BLaER1 treated with 17β-estradiol and CSF1 and Interleukin-3, amounts not matched to agents 10 nM and 100 nM (cell line): ENCODE measurements around the gene EFCC1.
A peak's percentile ranks its signal among the peaks of the same experiment; 100 is the strongest.

Experiments used
- H3K27ac ChIP-seq, 11 experiments: shearing (Covaris generic); formaldehyde crosslinking; 2 replicates each; pipeline ENCODE4 v1.8.1; 2022
- H3K27me3 ChIP-seq, 11 experiments: shearing (Covaris generic); formaldehyde crosslinking; 2 replicates each; pipeline ENCODE4 v1.8.1; 2022
- H3K36me3 ChIP-seq, 11 experiments: shearing (Covaris generic); formaldehyde crosslinking; 2 replicates each; pipeline ENCODE4 v1.8.1; 2022
- H3K4me1 ChIP-seq, 10 experiments: shearing (Covaris generic); formaldehyde crosslinking; 2 replicates each; pipeline ENCODE4 v1.8.1; 2022
- H3K4me2 ChIP-seq, 11 experiments: shearing (Covaris generic); formaldehyde crosslinking; 2 replicates each; pipeline ENCODE4 v1.8.1; 2022
- H3K4me3 ChIP-seq, 10 experiments: shearing (Covaris generic); formaldehyde crosslinking; 2 replicates each; pipeline ENCODE4 v1.8.1; 2022
- H3K9ac ChIP-seq, 11 experiments: shearing (Covaris generic); formaldehyde crosslinking; 2 replicates each; pipeline ENCODE4 v1.8.1; 2022
- H3K9me3 ChIP-seq, 11 experiments: shearing (Covaris generic); formaldehyde crosslinking; replicated peaks in 1 of 11; 2 replicates each; pipeline ENCODE4 v1.8.1; 2022
- H4K20me1 ChIP-seq, 11 experiments: shearing (Covaris generic); formaldehyde crosslinking; 2 replicates each; pipeline ENCODE4 v1.8.1; 2022
- Cebpa-rat ChIP-seq, 11 experiments: shearing (Covaris generic); IDR thresholded peaks; 2 replicates each; pipeline ENCODE4 v1.8.1; 2022

The EFCC1 gene

DNA sequence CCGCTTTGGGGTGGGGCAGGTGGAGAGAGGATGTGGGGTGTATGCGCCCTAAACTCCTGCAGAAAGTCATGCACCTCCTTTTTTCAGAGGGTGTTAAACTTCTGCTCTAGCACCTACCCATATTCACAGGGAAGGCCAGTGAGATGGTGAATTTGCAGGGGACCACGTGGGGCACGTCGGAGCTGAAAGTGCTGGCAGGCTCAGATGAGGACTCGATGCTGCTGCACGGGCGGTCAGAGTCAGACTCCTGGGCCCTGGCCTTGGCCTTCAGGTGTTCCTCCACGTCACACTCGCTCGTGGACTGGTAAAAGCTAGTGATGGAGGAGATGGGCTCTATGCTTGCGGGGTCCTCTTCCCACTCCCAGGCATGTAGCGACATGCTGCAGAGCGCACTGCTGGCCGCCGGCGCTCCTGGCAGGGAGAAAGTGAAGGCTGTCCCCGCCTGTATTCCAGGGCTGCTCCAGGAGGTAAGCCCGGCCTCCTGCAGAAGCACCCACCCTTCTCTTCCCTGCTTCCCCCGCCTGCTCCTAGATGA lies 8.1 kb upstream of the EFCC1 start:
- peak overlapping the region in 10 of 11 experiments; percentile 93 to 99 (median 97); a peak in 18 of 22 replicates for H3K4me2 ChIP-seq
- peaks cover 0 to 12% (median 0%) of the 10 kb centered on the region in 11 experiments; a peak in 8 of 22 replicates for H3K27me3 ChIP-seq
- 0 out of 22 replicates have a peak, but pooled peaks cover 0 to 2% (median 0%) of the 10 kb centered on the region in 11 experiments for H3K9me3 ChIP-seq
- H3K36me3 ChIP-seq, result no peaks in the 10 kb centered on the region
- H3K27ac ChIP-seq, result no peak overlapping the region
- no peak overlapping the region for H3K9ac ChIP-seq
- H3K4me3 ChIP-seq, result no peak overlapping the region
- H4K20me1 ChIP-seq, result no peaks in the 10 kb centered on the region; a peak in 1 of 22 replicates
- H3K4me1 ChIP-seq, result peaks cover 38 to 54% (median 49%) of the 10 kb centered on the region in 10 experiments
- no peak for TF ChIP-seq Cebpa-rat (IDR thresholded peaks at IDR 0.05)

DNA sequence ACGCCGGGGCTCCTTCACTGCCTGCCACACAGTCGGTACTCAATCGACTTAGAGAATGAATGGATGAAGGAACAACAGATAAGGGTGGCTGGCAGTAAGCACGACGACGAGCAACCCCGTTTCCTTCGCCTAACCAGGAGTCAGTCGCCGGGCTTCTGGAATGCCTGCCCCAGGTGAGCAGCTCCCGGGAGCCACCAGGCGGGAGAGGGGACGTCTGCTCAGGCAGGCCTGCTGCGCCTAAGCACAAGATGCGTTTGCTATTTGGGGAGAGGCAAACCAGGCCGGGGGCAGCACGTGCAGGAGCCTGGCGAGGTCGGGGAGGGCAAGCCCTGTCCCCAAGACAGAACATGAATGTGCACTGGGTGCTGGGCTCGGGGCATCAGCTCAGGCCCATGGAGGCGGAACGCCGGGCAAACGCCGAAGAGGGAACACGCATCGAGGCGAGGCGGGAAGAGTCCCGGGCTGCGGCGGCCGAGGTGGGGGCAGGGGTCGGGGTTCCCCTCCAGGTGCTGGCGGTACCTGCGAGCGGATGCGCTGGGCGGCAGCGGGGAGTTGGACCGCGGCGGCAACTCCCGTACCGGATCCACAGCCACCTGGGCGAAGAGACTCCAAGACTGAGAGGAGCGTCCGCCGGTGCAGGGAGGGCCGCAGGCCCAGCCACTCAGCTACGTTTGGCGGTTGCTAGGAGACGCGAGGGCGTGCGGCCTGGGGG lies 7.5 kb upstream of the EFCC1 start, which contains the start of gene CFAP92:
CFAP92 (minus strand) TSS at position 616 of the 712 bp plus-strand sequence. CDS start 772 bp downstream, outside the sequence.
- Histone ChIP-seq H3K4me2 (peak within 1 kb of the TSS; percentile 93 to 100 (median 97)), H3K27me3 (peaks cover 0 to 12% (median 0%) of the 10 kb centered on the region in 11 experiments; a peak in 8 of 22 replicates), H3K27ac (peak within 1 kb of the TSS in 1 of 11 experiments; percentile 59; a peak in 1 of 22 replicates), H3K9ac (peak within 1 kb of the TSS in 7 of 11 experiments; percentile 30 to 60 (median 51); a peak in 8 of 22 replicates), H4K20me1 (no peaks in the 10 kb centered on the region; a peak in 1 of 22 replicates), H3K4me1 (peaks cover 44 to 60% (median 55%) of the 10 kb centered on the region in 10 experiments), H3K9me3 (0 out of 22 replicates have a peak, but pooled peaks cover 0 to 2% (median 0%) of the 10 kb centered on the region in 11 experiments), H3K36me3 (no peaks in the 10 kb centered on the region), H3K4me3 (peak within 1 kb of the TSS; percentile 43 to 69 (median 54); a peak in 18 of 20 replicates)
- TF ChIP-seq Cebpa-rat (IDR thresholded peaks at IDR 0.05), result no peak

DNA sequence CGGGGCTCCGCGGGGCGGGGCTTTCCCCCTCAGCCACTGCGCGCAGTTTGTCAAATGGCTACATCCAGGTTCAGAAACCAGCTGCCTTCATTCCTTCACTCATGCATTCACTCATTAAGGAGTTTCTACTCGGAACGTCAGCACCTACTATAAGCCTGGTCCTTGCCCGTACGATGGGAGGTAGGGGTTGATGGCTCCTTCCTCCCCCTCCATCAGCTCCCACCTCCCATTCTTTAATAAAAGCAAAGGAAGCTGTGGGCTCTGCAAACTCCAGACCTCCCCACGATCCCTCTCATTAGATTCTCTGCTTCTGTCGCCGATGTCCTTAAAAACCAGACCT lies 7.0 kb upstream of the EFCC1 start:
- Histone ChIP-seq H3K36me3 (no peaks in the 10 kb centered on the region), H3K4me3 (peak overlapping the region in 8 of 10 experiments; percentile 46 to 69 (median 55); a peak in 11 of 20 replicates), H4K20me1 (peaks cover 0 to 3% (median 0%) of the 10 kb centered on the region in 11 experiments; a peak in 1 of 22 replicates), H3K27ac (no peak overlapping the region), H3K9ac (peak overlapping the region in 2 of 11 experiments; percentile 37 to 60; a peak in 2 of 22 replicates), H3K4me2 (peak overlapping the region; percentile 93 to 100 (median 97)), H3K4me1 (peaks cover 49 to 66% (median 60%) of the 10 kb centered on the region in 10 experiments), H3K27me3 (peaks cover 0 to 16% (median 2%) of the 10 kb centered on the region in 11 experiments; a peak in 11 of 22 replicates), H3K9me3 (0 out of 22 replicates have a peak, but pooled peaks cover 0 to 2% (median 0%) of the 10 kb centered on the region in 11 experiments)
- no peak for TF ChIP-seq Cebpa-rat (IDR thresholded peaks at IDR 0.05)

DNA sequence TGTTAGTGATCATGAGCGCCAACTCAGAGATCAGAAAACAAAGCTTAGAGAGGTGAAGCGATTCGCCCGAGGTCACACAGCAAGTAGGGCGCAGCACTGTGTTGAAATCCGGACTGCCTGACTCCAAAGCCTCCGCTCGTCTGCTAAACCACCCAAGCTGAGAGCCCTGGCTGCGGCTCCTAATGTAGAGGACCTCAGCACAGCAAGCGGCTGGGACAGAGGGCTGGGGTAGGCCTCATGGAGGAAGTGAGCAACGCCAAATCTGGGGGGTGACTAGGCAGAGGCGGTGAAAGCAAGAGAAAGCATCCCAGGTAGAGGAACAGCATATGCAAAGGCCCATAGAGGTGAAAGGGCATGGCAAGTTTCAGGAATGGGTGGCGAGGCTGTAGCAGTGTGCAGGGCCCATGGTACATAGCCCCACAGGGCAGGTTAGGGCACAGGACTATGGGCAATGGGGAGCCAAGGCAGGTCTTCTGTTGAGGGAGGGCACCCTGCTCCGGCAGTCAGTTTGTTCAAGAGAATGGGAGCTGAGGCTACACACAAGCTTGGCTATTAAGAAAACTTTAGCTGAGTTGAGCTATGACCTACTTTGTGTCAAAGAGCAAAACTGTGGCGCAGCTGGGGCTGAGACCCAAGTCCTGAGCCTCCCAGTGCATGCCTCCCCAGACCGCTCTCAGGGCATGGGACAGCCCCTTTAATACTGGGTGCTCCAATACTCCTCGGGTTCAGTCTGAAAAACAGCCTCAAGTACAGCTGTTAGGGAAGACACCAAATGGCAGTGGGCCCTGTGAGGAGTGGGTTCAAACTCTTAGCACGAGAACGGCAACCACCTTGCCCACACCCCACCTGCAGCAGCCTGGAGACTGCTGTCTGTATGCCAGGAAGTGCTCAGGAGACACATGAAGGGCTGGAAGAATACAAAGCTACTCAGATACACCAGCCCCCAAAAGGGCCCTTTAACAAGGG lies 6.2 kb upstream of the EFCC1 start:
- peak overlapping the region; percentile 93 to 100 (median 97) for H3K4me2 ChIP-seq
- no peak for TF ChIP-seq Cebpa-rat (IDR thresholded peaks at IDR 0.05)
- no peak overlapping the region for H3K4me3 ChIP-seq

DNA sequence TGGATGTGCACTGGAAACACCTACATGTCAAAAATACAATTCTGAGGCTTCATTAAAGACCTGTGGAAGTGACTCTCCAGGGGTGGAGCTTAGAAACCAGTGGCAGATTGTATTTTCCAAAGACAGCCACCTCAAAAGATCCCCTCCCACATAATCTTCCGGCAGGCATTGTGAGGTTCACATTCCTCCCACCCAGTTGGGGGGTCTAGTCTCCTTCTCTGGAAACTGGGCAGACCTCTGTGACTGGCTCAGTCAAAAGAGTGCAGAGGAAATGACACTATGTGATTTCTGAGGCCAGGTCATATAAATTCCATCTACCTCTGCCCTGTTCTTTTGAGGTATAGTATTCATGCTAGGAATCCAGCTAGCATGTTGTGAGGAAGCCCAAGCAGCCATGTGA lies 5.4 kb upstream of the EFCC1 start:
- no peak for TF ChIP-seq Cebpa-rat (IDR thresholded peaks at IDR 0.05)
- Histone ChIP-seq H4K20me1 (peaks cover 0 to 7% (median 0%) of the 10 kb centered on the region in 11 experiments; a peak in 5 of 22 replicates), H3K4me2 (peak overlapping the region; percentile 62 to 99 (median 97); a peak in 21 of 22 replicates), H3K4me1 (peaks cover 57 to 81% (median 75%) of the 10 kb centered on the region in 10 experiments), H3K9ac (no peak overlapping the region), H3K27ac (peak overlapping the region in 5 of 11 experiments; percentile 21 to 59 (median 49); a peak in 3 of 22 replicates), H3K27me3 (peaks cover 13 to 32% (median 18%) of the 10 kb centered on the region in 11 experiments), H3K9me3 (0 out of 22 replicates have a peak, but pooled peaks cover 0 to 2% (median 0%) of the 10 kb centered on the region in 11 experiments), H3K36me3 (no peaks in the 10 kb centered on the region), H3K4me3 (no peak overlapping the region)

More for the DNA sequence above, 6.2 kb upstream of the EFCC1 start:
- H4K20me1 ChIP-seq, result peaks cover 0 to 4% (median 0%) of the 10 kb centered on the region in 11 experiments; a peak in 1 of 22 replicates
- peaks cover 55 to 73% (median 67%) of the 10 kb centered on the region in 10 experiments for H3K4me1 ChIP-seq
- peak overlapping the region in 2 of 11 experiments; percentile 21 to 49; a peak in 1 of 22 replicates for H3K27ac ChIP-seq
- H3K36me3 ChIP-seq, result no peaks in the 10 kb centered on the region
- peaks cover 4 to 23% (median 9%) of the 10 kb centered on the region in 11 experiments for H3K27me3 ChIP-seq
- H3K9me3 ChIP-seq, result 0 out of 22 replicates have a peak, but pooled peaks cover 0 to 2% (median 0%) of the 10 kb centered on the region in 11 experiments
- H3K9ac ChIP-seq, result peak overlapping the region in 1 of 11 experiments; percentile 37; a peak in 1 of 22 replicates

DNA sequence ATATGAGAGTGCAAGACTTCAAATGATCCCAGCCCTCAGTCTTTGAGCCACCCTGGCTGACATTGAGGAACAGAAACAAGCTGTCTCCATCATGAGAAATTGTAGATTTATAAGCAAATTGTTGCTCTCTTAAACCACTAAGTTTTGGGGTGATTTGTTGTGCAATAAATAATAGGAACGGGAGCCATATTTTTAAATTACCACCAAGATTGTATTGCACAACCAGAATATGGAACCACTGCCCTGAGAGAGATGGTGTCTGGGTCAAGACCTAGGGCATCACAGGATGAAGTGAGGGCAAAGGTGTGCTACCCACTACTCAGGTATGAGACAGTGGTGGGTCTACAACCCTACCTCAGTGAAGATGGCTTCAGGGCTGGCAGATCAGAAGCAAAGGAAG lies 4.9 kb upstream of the EFCC1 start:
- peak overlapping the region; percentile 62 to 99 (median 97) for H3K4me2 ChIP-seq

DNA sequence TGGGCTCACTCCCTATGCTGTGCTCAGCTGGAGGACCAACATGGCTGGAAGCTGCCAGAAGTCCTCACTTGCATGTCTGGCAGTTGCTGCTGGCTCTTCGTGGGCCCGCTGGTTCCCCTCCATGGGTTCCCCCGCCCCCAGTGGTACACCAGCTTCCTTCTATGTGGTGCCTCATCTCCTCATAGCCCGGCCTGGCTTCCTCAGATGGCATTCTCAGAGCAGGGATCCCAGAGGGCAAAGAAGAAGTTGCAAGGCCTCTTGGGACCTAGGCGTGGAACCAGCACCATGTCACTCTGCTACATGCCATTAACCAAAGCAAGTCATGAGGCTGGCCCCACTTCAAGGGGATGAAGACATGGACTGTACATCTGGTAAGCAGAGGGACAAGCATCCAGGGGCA lies 4.4 kb upstream of the EFCC1 start:
- Histone ChIP-seq H3K9me3 (0 out of 22 replicates have a peak, but pooled peaks cover 0 to 2% (median 0%) of the 10 kb centered on the region in 11 experiments), H3K4me1 (peaks cover 67 to 90% (median 85%) of the 10 kb centered on the region in 10 experiments), H3K36me3 (no peaks in the 10 kb centered on the region), H3K9ac (peak overlapping the region in 1 of 11 experiments; percentile 7; a peak in 1 of 22 replicates), H3K4me2 (peak overlapping the region; percentile 62 to 99 (median 97)), H3K27me3 (peaks cover 23 to 42% (median 28%) of the 10 kb centered on the region in 11 experiments), H3K4me3 (no peak overlapping the region), H3K27ac (peak overlapping the region in 7 of 11 experiments; percentile 26 to 60 (median 49); a peak in 15 of 22 replicates), H4K20me1 (peaks cover 0 to 17% (median 10%) of the 10 kb centered on the region in 11 experiments; a peak in 17 of 22 replicates)
- TF ChIP-seq Cebpa-rat (IDR thresholded peaks at IDR 0.05), result no peak

More for the DNA sequence above, 4.9 kb upstream of the EFCC1 start:
- Histone ChIP-seq H4K20me1 (peaks cover 0 to 11% (median 4%) of the 10 kb centered on the region in 11 experiments; a peak in 13 of 22 replicates), H3K27ac (peak overlapping the region in 7 of 11 experiments; percentile 26 to 60 (median 49); a peak in 14 of 22 replicates), H3K4me3 (no peak overlapping the region), H3K27me3 (peaks cover 18 to 37% (median 23%) of the 10 kb centered on the region in 11 experiments), H3K4me1 (peaks cover 61 to 85% (median 80%) of the 10 kb centered on the region in 10 experiments), H3K9me3 (0 out of 22 replicates have a peak, but pooled peaks cover 0 to 2% (median 0%) of the 10 kb centered on the region in 11 experiments), H3K9ac (peak overlapping the region in 1 of 11 experiments; percentile 7; a peak in 1 of 22 replicates), H3K36me3 (no peaks in the 10 kb centered on the region)
- peak in 6 of 11 experiments; percentile 19 to 81 (median 58); a peak in 11 of 22 replicates for TF ChIP-seq Cebpa-rat (IDR thresholded peaks at IDR 0.05)
